Left ventricle myocardium inferior (tissue), 1 donor: ENCODE data around the gene CYP3A4. TPM values are rescaled to one million over a fixed set of nuclear protein-coding genes. Genes with fewer than 3 reads are reported as not detected.

Experiments
- DNase-seq: peaks from one replicate; pipeline ENCODE4 v3.0.0-alpha.2; 2020
- H3K27ac ChIP-seq: fragments of 200-600 bp; replicated peaks from 2 replicates; pipeline ENCODE4 v1.8.0; 2021
- H3K27me3 ChIP-seq: fragments of 200-600 bp; 2 replicates; pipeline ENCODE4 v1.8.0; 2021; ENCODE audit warnings: low read depth
- H3K36me3 ChIP-seq: fragments of 200-600 bp; 2 replicates; pipeline ENCODE4 v1.8.0; 2021
- H3K4me1 ChIP-seq: fragments of 200-600 bp; 2 replicates; pipeline ENCODE4 v1.8.0; 2021
- H3K4me3 ChIP-seq: fragments of 200-600 bp; 2 replicates; pipeline ENCODE4 v1.8.0; 2021; ENCODE audit warnings: mild to moderate bottlenecking, moderate library complexity
- H3K9me3 ChIP-seq: fragments of 200-600 bp; replicated peaks from 2 replicates; pipeline ENCODE4 v1.8.0; 2021
- intact Hi-C: fragments of 100-400 bp; cut with micrococcal nuclease; formaldehyde crosslinking; loops from one replicate; pipeline ENCODE4 v1.11.0; 2022
- total RNA-seq: library from RNA; stranded (reverse); fragmentation: NEBNext Ultra II Directional; extraction: Animal tissue kit (Norgen Biotek cat#: 25700); gene quantifications from one replicate; pipeline ENCODE4 v1.2.1, GENCODE V29; 2021
- TF ChIP-seq, protein P1 (sequence below): fragments of 200-600 bp; IDR thresholded peaks from 2 replicates; pipeline ENCODE4 v1.8.0; 2021; ENCODE audit warnings: antibody characterized with exemption, mild to moderate bottlenecking, borderline replicate concordance
- donor health status: DM: no; HTN: yes; CAD: no; lungs with severe emphysema.

CYP3A4 gene
- total RNA-seq, 1 donor from 2014 or later, result not detected

- intact Hi-C loops, result no loop called here
Measured at GRCh38 chr7:99734987-99735386, 49.0 kb downstream of the CYP3A4 start, which contains the start of gene CYP3A7. Gene CYP3A7 (minus strand): TSS chr7:99735196. CDS start chr7:99735093, 103 bp downstream.

GRCh38 chr7:99733448-99733847 lies 50.5 kb downstream of the CYP3A4 start:
- Histone ChIP-seq H3K4me1 (no peaks in the 10 kb centered on the region), H3K27ac (no peak overlapping the region), H3K36me3 (peaks cover 16% of the 10 kb centered on the region), H3K4me3 (no peak overlapping the region), H3K27me3 (no peaks in the 10 kb centered on the region), H3K9me3 (no peaks in the 10 kb centered on the region)
- no peak for DNase-seq
- TF ChIP-seq, protein P1, sequence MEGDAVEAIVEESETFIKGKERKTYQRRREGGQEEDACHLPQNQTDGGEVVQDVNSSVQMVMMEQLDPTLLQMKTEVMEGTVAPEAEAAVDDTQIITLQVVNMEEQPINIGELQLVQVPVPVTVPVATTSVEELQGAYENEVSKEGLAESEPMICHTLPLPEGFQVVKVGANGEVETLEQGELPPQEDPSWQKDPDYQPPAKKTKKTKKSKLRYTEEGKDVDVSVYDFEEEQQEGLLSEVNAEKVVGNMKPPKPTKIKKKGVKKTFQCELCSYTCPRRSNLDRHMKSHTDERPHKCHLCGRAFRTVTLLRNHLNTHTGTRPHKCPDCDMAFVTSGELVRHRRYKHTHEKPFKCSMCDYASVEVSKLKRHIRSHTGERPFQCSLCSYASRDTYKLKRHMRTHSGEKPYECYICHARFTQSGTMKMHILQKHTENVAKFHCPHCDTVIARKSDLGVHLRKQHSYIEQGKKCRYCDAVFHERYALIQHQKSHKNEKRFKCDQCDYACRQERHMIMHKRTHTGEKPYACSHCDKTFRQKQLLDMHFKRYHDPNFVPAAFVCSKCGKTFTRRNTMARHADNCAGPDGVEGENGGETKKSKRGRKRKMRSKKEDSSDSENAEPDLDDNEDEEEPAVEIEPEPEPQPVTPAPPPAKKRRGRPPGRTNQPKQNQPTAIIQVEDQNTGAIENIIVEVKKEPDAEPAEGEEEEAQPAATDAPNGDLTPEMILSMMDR, result peak; percentile 15
- intact Hi-C loops, result no loop called here

More at GRCh38 chr7:99734987-99735386, 49.0 kb downstream of the CYP3A4 start, which contains the start of gene CYP3A7:
- H3K36me3 ChIP-seq, result peaks cover 16% of the 10 kb centered on the region
- H3K27ac ChIP-seq, result no peak within 1 kb of the TSS
- TF ChIP-seq, protein P1, result no peak
- no peaks in the 10 kb centered on the region for H3K9me3 ChIP-seq
- DNase-seq, result no peak
- no peaks in the 10 kb centered on the region for H3K4me1 ChIP-seq
- no peaks in the 10 kb centered on the region for H3K27me3 ChIP-seq
- H3K4me3 ChIP-seq, result no peak within 1 kb of the TSS

DNA sequence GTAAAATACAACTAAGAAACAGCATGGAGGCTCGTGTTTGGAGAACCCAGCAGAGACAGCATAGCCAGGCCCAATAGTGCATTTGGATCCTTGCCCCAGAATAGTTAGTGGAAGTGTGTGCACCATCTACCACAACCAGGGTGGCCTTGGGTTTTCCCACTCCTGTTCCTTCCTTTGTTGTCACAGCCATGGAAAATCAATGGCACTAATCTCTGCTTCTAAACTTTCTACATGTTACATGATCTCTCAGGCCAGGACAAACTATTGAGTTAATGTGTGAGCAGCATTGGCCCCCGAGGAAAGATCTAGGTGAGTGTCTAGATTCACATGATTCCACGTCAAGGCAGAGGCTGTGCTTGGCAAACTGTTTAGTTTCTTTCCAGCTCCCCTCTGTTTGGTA lies 51.0 kb downstream of the CYP3A4 start:
- DNase-seq, result no peak
- intact Hi-C loops, result no loop called here
- H3K36me3 ChIP-seq, result peaks cover 14% of the 10 kb centered on the region
- no peak overlapping the region for H3K4me3 ChIP-seq
- H3K9me3 ChIP-seq, result no peaks in the 10 kb centered on the region
- no peak overlapping the region for H3K27ac ChIP-seq
- no peaks in the 10 kb centered on the region for H3K4me1 ChIP-seq
- no peaks in the 10 kb centered on the region for H3K27me3 ChIP-seq
- TF ChIP-seq, protein P1, result no peak

DNA sequence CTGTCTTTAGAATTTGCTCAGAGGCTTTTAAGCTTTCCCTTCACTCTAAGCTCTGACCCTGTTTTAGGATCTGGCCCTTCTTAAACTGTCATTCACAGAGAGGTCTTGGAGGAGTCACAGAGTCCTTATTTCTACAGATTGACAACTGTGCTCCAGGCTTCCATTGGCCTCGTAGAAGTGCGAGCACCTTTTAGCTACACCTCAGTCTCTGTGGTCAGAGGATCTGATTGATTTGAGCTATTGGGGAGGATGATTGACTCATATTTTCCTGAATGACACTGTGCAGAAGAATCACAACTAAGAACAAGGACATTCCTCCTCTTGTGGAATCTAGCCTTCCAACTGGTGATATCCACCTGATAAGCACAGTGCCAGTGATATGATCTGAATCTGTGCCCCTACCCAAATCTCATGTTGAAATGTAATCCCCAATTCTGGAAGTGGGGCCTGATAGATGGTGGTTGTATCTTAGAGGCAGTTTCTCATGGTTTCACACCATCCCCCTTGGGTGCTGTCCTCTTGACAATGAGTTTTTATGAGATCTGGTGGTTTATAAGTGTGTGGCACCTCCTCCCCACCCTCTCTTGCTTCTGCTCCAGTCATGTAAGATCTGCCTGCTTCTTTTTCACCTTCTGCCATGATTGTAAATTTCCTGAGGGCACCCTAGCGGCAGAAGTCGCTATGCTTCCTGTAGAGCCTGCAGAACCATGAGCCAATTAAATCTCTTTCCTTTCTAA lies 52.2 kb downstream of the CYP3A4 start:
- H3K36me3 ChIP-seq, result peaks cover 2% of the 10 kb centered on the region
- TF ChIP-seq, protein P1, result no peak
- H3K27me3 ChIP-seq, result no peaks in the 10 kb centered on the region
- H3K4me3 ChIP-seq, result no peak overlapping the region
- no peak for DNase-seq
- intact Hi-C loops, result no loop called here
- H3K9me3 ChIP-seq, result no peaks in the 10 kb centered on the region
- H3K27ac ChIP-seq, result no peak overlapping the region
- no peaks in the 10 kb centered on the region for H3K4me1 ChIP-seq

- intact Hi-C loops, result no loop called here
- Histone ChIP-seq H3K27me3 (no peaks in the 10 kb centered on the region), H3K4me1 (no peaks in the 10 kb centered on the region), H3K4me3 (no peak overlapping the region), H3K27ac (no peak overlapping the region), H3K36me3 (no peaks in the 10 kb centered on the region), H3K9me3 (no peaks in the 10 kb centered on the region)
- TF ChIP-seq, protein P1, result no peak
- no peak for DNase-seq
Measured at GRCh38 chr7:99730992-99731391, 53.0 kb downstream of the CYP3A4 start.
